Tibial nerve (tissue), 4 donors: ENCODE results near the gene SCRN3. TPM values are rescaled to one million over a fixed set of nuclear protein-coding genes. Genes with fewer than 3 reads are reported as not detected.

Experiments used
- DNase-seq, 2 donors: peaks; one replicate each; pipeline ENCODE4 v3.0.0-alpha.2; 2019; ENCODE audit warnings: low spot score in 2 of 2
- H3K27ac ChIP-seq, 4 donors: fragments of 200-600 bp; sonication (generic) in 3 of 4; one replicate each; pipeline ENCODE4 v1.5.1; 2017 to 2019; ENCODE audit warnings: mild to moderate bottlenecking in 1 of 4
- H3K27me3 ChIP-seq, 2 donors: fragments of 200-600 bp; sonication (generic) in 1 of 2; one replicate each; pipeline versions ENCODE4 v1.5.1 to v1.6.0; 2017 to 2019
- H3K36me3 ChIP-seq, 3 donors: fragments of 200-600 bp; sonication (generic); one replicate each; pipeline ENCODE4 v1.5.1; 2018 to 2019
- H3K4me1 ChIP-seq, 4 donors: fragments of 200-600 bp; sonication (generic) in 3 of 4; one replicate each; pipeline ENCODE4 v1.5.1; 2017 to 2019
- H3K4me3 ChIP-seq, 4 donors: fragments of 200-600 bp; sonication (generic) in 3 of 4; one replicate each; pipeline ENCODE4 v1.5.1; 2017 to 2019; ENCODE audit warnings: mild to moderate bottlenecking in 1 of 4, moderate library complexity in 1 of 4
- H3K9me3 ChIP-seq, 4 donors: fragments of 200-600 bp; sonication (generic) in 3 of 4; one replicate each; pipeline ENCODE4 v1.5.1; 2017 to 2019
- EP300 ChIP-seq, 2 donors: sonication (generic); formaldehyde crosslinking; IDR thresholded peaks; one replicate each; pipeline ENCODE4 v1.6.1; 2017; ENCODE audit warnings: antibody characterized with exemption in 2 of 2, mild to moderate bottlenecking in 1 of 2
- POLR2A ChIP-seq, 2 donors: fragments of 450-650 bp; IDR thresholded peaks; one replicate each; pipeline ENCODE4 v1.6.1; 2017; ENCODE audit warnings: antibody characterized with exemption in 2 of 2, mild to moderate bottlenecking in 2 of 2, moderate library complexity in 2 of 2
- WGBS, 2 donors: methylation state at CpG; one replicate each; pipeline ENCODE4 v1.1.5; 2018; 5-methylcytosine and 5-hydroxymethylcytosine counted together
- total RNA-seq, 4 donors: library from RNA; depleted of rRNA; stranded (reverse); fragments of >200 nt; gene quantifications; one replicate each; pipeline ENCODE4 v1.1.0, GENCODE V29; 2016
- TF ChIP-seq, protein P1 (sequence below), 5 experiments: fragments of 200-600 bp in 3 of 5; fragments of 450-650 bp in 2 of 5; sonication (generic) in 3 of 5; IDR thresholded peaks; one replicate each; pipeline ENCODE4 v1.5.1; 2016 to 2019; ENCODE audit warnings: antibody characterized with exemption in 5 of 5, mild to moderate bottlenecking in 3 of 5, moderate library complexity in 2 of 5

Gene SCRN3
- total RNA-seq, 4 donors from 2014 or later = 13.5 to 32.0 (median 20.7) TPM

DNA sequence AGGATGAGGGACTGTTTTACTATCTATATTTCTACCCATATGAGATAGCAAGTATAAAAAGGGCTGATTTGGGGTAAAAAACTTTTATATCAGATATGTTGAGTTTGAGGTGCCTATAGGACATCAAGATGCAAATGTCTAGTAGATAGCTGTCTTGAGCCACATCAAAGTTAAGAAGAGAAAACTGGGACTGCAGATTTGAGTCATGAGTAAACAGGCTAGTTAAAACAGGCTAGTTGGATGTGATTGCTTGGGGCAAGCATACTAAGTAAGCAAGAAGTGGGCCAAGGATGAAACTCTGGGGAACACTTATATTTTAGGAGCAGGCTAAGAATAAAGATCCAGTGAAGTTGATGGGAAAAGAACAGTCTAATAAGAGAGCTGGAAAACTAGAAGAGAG is 2.8 kb upstream of the SCRN3 start:
- Histone ChIP-seq H3K36me3 (peaks cover 0 to 35% (median 0%) of the 10 kb centered on the region in 3 donors), H3K4me3 (no peak overlapping the region), H3K4me1 (peaks cover 0 to 39% (median 24%) of the 10 kb centered on the region in 4 donors), H3K27ac (no peak overlapping the region), H3K9me3 (no peaks in the 10 kb centered on the region), H3K27me3 (no peaks in the 10 kb centered on the region)
- TF ChIP-seq, protein P1, sequence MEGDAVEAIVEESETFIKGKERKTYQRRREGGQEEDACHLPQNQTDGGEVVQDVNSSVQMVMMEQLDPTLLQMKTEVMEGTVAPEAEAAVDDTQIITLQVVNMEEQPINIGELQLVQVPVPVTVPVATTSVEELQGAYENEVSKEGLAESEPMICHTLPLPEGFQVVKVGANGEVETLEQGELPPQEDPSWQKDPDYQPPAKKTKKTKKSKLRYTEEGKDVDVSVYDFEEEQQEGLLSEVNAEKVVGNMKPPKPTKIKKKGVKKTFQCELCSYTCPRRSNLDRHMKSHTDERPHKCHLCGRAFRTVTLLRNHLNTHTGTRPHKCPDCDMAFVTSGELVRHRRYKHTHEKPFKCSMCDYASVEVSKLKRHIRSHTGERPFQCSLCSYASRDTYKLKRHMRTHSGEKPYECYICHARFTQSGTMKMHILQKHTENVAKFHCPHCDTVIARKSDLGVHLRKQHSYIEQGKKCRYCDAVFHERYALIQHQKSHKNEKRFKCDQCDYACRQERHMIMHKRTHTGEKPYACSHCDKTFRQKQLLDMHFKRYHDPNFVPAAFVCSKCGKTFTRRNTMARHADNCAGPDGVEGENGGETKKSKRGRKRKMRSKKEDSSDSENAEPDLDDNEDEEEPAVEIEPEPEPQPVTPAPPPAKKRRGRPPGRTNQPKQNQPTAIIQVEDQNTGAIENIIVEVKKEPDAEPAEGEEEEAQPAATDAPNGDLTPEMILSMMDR (IDR thresholded peaks at IDR 0.05) = no peak
- no peak for TF ChIP-seq EP300 (IDR thresholded peaks at IDR 0.05)
- no peak for TF ChIP-seq POLR2A (IDR thresholded peaks at IDR 0.05)
- DNase-seq = no peak

DNA sequence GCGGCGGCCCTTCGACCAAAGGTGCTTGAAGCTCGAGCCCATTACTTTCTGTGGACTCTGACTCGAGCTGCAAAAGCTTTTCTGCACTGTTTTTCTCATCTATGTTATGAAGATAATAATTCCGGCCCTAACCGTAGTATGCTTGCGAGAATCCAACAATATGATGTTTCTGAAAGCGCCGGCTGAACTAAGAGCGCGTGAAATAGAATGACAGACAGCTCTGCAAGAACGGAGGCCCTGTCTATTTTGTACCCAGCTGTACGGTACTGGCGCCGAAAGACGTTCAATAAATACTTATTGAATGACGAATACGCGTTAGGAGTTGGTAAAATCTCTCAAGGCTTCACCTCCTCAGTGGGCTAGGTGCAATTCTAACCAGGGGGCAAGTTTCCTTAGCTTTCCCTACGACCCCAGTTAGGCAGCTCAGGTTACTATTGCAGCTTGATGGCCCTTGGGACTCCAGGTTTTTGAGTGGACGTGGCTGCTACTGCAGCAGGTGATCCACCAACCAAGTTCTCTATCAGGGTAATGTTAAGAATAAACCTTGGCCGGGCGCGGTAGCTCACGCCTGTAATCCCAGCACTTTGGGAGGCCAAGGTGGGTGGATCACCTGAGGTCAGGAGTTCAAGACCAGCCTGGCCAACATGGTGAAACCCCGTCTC is 570 bp downstream of the SCRN3 start:
- DNase-seq = no peak
- TF ChIP-seq, protein P1 (IDR thresholded peaks at IDR 0.05) = no peak
- TF ChIP-seq POLR2A (IDR thresholded peaks at IDR 0.05) (no peak), EP300 (IDR thresholded peaks at IDR 0.05) (no peak)
- H3K4me1 ChIP-seq = peaks cover 0 to 41% (median 24%) of the 10 kb centered on the region in 4 donors
- H3K27me3 ChIP-seq = no peaks in the 10 kb centered on the region
- peaks cover 0 to 26% (median 0%) of the 10 kb centered on the region in 3 donors for H3K36me3 ChIP-seq
- no peaks in the 10 kb centered on the region for H3K9me3 ChIP-seq
- H3K27ac ChIP-seq = peak overlapping the region; percentile 72 to 95 (median 86)
- H3K4me3 ChIP-seq = peak overlapping the region; percentile 67 to 87 (median 84)
- 14 to 15% methylated on average over 27 of the region's 27 CpGs for WGBS, 2 donors

DNA sequence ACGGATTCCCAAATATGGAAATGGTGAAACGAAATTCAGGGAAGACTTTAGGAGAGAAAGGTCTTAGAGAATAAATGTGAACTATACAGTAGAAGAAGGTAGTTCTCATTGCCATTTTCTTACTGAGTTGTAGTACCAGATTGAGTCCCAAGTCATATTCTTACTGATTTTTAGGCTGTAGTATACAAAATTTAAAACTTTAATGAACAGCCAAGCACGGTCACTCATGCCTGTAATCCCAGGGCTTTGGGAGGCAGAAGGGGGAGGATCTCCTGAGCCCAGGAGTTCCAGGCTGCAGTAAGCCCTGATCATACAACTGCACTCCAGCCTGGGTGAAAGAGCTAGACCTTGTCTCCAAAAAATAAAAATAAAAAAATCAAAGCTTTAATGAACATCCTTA is 2.2 kb downstream of the SCRN3 start:
- no peak for DNase-seq
- H3K9me3 ChIP-seq = no peaks in the 10 kb centered on the region
- peaks cover 0 to 32% (median 0%) of the 10 kb centered on the region in 3 donors for H3K36me3 ChIP-seq
- H3K4me1 ChIP-seq = peaks cover 0 to 35% (median 24%) of the 10 kb centered on the region in 4 donors
- no peak for TF ChIP-seq EP300 (IDR thresholded peaks at IDR 0.05)
- no peak for TF ChIP-seq POLR2A (IDR thresholded peaks at IDR 0.05)
- TF ChIP-seq, protein P1 (IDR thresholded peaks at IDR 0.05) = no peak
- 67 to 81% methylated on average over 3 of the region's 3 CpGs for WGBS, 2 donors
- no peak overlapping the region for H3K27ac ChIP-seq
- H3K4me3 ChIP-seq = no peak overlapping the region
- H3K27me3 ChIP-seq = no peaks in the 10 kb centered on the region

DNA sequence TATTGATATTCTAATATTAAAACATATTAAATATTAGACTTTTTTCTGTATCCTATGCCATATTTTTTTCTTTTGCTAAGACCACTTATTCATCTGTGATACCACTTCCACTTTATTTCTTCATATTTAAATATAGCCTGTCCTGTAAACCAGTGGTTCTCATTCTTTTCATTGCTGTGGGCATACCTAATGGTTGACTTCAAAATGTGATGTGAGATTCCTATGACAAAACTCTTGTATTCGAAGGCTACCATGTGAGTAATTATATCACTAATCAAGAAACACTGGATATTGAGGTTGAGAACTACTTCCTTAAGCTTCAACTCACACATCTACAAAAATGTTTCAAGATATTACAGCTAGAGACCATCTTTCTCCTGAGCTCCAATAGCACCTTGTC is 3.6 kb downstream of the SCRN3 start:
- no peak overlapping the region for H3K4me3 ChIP-seq
- 77 to 97% methylated on average over 1 of the region's 1 CpG for WGBS, 2 donors
- H3K36me3 ChIP-seq = peaks cover 0 to 44% (median 2%) of the 10 kb centered on the region in 3 donors
- DNase-seq = no peak
- no peaks in the 10 kb centered on the region for H3K9me3 ChIP-seq
- H3K4me1 ChIP-seq = peaks cover 0 to 21% (median 16%) of the 10 kb centered on the region in 4 donors
- H3K27me3 ChIP-seq = no peaks in the 10 kb centered on the region
- TF ChIP-seq POLR2A (IDR thresholded peaks at IDR 0.05) (no peak), EP300 (IDR thresholded peaks at IDR 0.05) (no peak)
- TF ChIP-seq, protein P1 (IDR thresholded peaks at IDR 0.05) = no peak
- H3K27ac ChIP-seq = no peak overlapping the region

DNA sequence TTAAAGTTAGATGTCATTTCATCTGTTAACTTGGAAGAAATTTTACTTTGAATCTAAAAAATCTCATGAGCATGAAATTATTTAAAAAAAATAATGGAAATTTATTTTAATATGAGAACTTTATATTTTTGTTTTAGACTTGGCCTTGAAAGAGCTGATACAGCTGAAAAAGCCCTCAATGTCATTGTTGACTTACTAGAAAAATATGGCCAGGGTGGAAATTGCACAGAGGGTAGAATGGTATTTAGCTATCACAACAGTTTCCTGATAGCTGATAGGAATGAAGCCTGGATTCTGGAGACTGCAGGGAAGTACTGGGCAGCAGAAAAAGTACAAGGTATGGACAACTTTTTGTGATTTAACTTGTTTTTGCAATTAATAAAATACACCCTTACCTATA is 5.3 kb downstream of the SCRN3 start:
- H3K9me3 ChIP-seq = no peaks in the 10 kb centered on the region
- H3K27ac ChIP-seq = no peak overlapping the region
- no peak for DNase-seq
- H3K27me3 ChIP-seq = no peaks in the 10 kb centered on the region
- no peak for TF ChIP-seq EP300 (IDR thresholded peaks at IDR 0.05)
- TF ChIP-seq, protein P1 (IDR thresholded peaks at IDR 0.05) = no peak
- TF ChIP-seq POLR2A (IDR thresholded peaks at IDR 0.05) = no peak
- H3K4me3 ChIP-seq = no peak overlapping the region
- H3K36me3 ChIP-seq = peaks cover 0 to 46% (median 2%) of the 10 kb centered on the region in 3 donors
- peaks cover 0 to 13% (median 9%) of the 10 kb centered on the region in 4 donors for H3K4me1 ChIP-seq
